ENCODE results near the gene MEMO1. TPM values are rescaled to one million over a fixed set of nuclear protein-coding genes. Genes with fewer than 3 reads are reported as not detected.
"Not testable (repeated sequence)": the region's sequence is repeated elsewhere in the genome, so short reads cannot be mapped to it uniquely, and the experiment has no call there.

MEMO1 gene
- total RNA-seq, 1 donor from 2014 or later: 55.3 TPM

DNA sequence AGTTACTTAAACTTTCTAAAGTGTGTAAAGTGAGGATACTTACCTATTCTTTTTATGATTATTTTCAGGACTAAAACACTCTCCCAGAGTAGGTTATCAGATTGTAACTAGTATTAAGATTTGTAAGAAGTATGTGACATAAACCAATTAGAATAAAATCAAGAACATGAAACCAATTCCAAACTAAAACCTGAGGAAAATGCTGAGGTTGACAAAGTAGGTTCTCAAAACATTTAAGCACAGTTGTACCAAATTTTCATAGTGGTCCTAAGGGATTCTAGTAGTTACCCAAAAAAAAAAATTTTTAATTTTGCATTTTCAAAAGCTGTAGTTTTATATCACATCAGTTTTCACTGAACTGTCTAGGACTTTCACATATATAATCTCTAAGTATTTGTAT, 157.3 kb downstream of the MEMO1 start:
- Mint-ChIP-seq H3K4me3 (no peak overlapping the region), H3K27ac (ENCODE audit: unreplicated experiment) (no peak overlapping the region), H3K36me3 (ENCODE audit: low read depth) (peaks cover 2% of the 10 kb centered on the region), H3K9me3 (no peaks in the 10 kb centered on the region), H3K27me3 (ENCODE audit: low read depth) (no peaks in the 10 kb centered on the region), H3K4me1 (no peaks in the 10 kb centered on the region)
- no peak for DNase-seq (ENCODE audit: low read depth, low spot score)
- TF ChIP-seq, protein P1, sequence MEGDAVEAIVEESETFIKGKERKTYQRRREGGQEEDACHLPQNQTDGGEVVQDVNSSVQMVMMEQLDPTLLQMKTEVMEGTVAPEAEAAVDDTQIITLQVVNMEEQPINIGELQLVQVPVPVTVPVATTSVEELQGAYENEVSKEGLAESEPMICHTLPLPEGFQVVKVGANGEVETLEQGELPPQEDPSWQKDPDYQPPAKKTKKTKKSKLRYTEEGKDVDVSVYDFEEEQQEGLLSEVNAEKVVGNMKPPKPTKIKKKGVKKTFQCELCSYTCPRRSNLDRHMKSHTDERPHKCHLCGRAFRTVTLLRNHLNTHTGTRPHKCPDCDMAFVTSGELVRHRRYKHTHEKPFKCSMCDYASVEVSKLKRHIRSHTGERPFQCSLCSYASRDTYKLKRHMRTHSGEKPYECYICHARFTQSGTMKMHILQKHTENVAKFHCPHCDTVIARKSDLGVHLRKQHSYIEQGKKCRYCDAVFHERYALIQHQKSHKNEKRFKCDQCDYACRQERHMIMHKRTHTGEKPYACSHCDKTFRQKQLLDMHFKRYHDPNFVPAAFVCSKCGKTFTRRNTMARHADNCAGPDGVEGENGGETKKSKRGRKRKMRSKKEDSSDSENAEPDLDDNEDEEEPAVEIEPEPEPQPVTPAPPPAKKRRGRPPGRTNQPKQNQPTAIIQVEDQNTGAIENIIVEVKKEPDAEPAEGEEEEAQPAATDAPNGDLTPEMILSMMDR (conservative IDR thresholded peaks at IDR 0.05): no peak

DNA sequence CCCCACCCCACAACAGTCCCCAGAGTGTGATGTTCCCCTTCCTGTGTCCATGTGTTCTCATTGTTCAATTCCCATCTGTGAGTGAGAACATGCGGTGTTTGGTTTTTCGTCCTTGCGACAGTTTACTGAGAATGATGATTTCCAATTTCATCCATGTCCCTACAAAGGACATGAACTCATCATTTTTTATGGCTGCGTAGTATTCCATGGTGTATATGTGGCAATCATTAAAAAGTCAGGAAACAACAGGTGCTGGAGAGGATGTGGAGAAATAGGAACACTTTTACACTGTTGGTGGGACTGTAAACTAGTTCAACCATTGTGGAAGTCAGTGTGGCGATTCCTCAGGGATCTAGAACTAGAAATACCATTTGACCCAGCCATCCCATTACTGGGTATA, 168.7 kb downstream of the MEMO1 start:
- not testable (repeated sequence) for H3K27me3 Mint-ChIP-seq (ENCODE audit: low read depth); H3K27ac Mint-ChIP-seq (ENCODE audit: unreplicated experiment); H3K36me3 Mint-ChIP-seq (ENCODE audit: low read depth); H3K9me3 Mint-ChIP-seq; H3K4me3 Mint-ChIP-seq; H3K4me1 Mint-ChIP-seq; DNase-seq (ENCODE audit: low read depth, low spot score)

DNA sequence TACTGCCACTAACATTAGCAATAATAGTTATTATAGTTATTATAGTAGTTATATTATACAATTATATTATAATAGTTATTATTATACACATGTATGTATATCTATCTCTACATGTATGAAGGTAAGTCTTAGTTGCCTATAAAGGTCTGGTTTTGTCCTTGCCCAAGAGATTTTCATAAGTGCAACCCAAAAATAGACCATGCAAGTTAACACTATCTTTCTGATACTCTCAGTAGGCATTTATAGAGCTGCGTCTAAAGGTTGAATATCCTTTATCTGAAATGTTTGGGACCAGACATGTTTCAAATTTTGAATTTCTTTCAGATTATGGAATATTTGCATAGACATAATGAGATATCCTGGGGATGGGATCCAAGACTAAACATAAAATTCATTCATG, 175.4 kb downstream of the MEMO1 start:
- H3K4me1 Mint-ChIP-seq: no peaks in the 10 kb centered on the region
- no peak for DNase-seq (ENCODE audit: low read depth, low spot score)
- TF ChIP-seq, protein P1 (conservative IDR thresholded peaks at IDR 0.05): no peak
- H3K27me3 Mint-ChIP-seq (ENCODE audit: low read depth): peaks cover 6% of the 10 kb centered on the region
- no peaks in the 10 kb centered on the region for H3K36me3 Mint-ChIP-seq (ENCODE audit: low read depth)
- H3K4me3 Mint-ChIP-seq: no peak overlapping the region
- no peak overlapping the region for H3K27ac Mint-ChIP-seq (ENCODE audit: unreplicated experiment)
- H3K9me3 Mint-ChIP-seq: peaks cover 4% of the 10 kb centered on the region

DNA sequence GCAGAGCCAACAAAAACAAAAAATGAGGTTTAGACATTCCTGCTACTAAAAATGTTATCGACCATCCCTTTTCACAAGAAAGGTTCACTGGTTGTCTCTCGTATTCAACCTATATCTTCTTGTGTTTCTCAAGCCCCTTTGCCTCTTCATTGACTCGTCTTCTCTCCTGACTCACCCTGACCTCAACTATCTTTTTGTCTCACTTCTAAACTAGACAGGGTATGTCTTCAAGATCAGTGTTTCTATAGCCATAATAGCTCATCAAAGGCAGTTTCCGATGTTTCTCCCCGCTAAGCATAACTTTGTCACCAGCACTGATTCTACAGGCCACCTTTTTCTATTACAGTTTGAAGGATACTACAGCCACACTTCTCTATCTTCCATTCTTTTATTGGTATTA, 178.4 kb downstream of the MEMO1 start:
- DNase-seq (ENCODE audit: low read depth, low spot score): no peak
- Mint-ChIP-seq H3K4me3 (no peak overlapping the region), H3K27ac (ENCODE audit: unreplicated experiment) (no peak overlapping the region), H3K27me3 (ENCODE audit: low read depth) (peaks cover 6% of the 10 kb centered on the region), H3K4me1 (no peaks in the 10 kb centered on the region), H3K9me3 (peaks cover 7% of the 10 kb centered on the region), H3K36me3 (ENCODE audit: low read depth) (no peaks in the 10 kb centered on the region)
- TF ChIP-seq, protein P1 (conservative IDR thresholded peaks at IDR 0.05): no peak

DNA sequence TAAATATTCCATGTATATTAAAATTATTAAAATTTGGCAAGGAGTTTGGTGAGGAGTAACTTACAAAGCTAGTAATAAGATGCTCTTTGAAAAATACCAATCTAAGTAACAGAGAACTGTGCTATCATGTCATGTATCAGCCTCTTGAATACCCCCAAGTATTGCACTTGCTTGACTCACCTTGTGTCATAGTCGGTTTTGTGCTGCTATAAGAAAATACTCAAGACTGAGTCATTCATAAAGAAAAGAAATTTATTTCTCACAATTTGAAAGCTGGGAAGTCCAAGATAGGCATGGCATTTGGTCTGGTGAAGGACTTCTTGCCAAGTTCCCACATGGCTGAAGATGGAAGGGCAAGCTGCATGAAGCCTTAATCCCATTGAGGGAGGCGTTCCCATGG, 179.2 kb downstream of the MEMO1 start:
- TF ChIP-seq, protein P1 (conservative IDR thresholded peaks at IDR 0.05): no peak
- DNase-seq (ENCODE audit: low read depth, low spot score): no peak
- Mint-ChIP-seq H3K27ac (ENCODE audit: unreplicated experiment) (no peak overlapping the region), H3K9me3 (peaks cover 9% of the 10 kb centered on the region), H3K36me3 (ENCODE audit: low read depth) (peaks cover 2% of the 10 kb centered on the region), H3K4me3 (no peak overlapping the region), H3K27me3 (ENCODE audit: low read depth) (peaks cover 6% of the 10 kb centered on the region), H3K4me1 (no peaks in the 10 kb centered on the region)

DNA sequence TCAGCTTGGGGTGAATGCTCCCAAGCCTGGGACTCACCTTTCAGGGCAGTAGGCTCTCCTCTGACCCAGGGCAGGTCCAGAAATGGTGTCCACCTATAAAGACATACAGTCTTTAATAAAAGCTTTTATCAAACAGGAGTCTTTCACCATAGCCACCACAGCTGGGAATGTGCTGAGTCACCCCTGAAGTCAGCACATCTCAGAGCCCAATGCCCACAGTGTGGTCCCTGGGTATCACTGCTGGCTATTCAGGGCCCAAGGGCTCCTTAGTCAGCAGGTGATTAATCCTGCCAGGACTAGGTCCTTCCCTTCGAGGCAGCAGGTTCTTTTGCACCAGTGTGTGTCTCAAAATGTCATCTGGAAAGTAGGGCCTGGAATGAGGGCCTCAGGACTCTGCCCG, 181.9 kb downstream of the MEMO1 start:
- Mint-ChIP-seq H3K4me1 (no peaks in the 10 kb centered on the region), H3K27me3 (ENCODE audit: low read depth) (no peaks in the 10 kb centered on the region), H3K4me3 (no peak overlapping the region), H3K36me3 (ENCODE audit: low read depth) (peaks cover 4% of the 10 kb centered on the region), H3K27ac (ENCODE audit: unreplicated experiment) (no peak overlapping the region), H3K9me3 (peaks cover 13% of the 10 kb centered on the region)
- no peak for DNase-seq (ENCODE audit: low read depth, low spot score)
- TF ChIP-seq, protein P1 (conservative IDR thresholded peaks at IDR 0.05): no peak

All from neural crest cell (in vitro differentiated cells).